Superior temporal gyrus (tissue), 1 donor: Measurements from ENCODE around the gene NIN.
"Not testable (repeated sequence)": the region's sequence is repeated elsewhere in the genome, so short reads cannot be mapped to it uniquely, and the experiment has no call there.

Experiments used
- DNase-seq: peaks from one replicate; pipeline ENCODE4 v3.0.0-alpha.2; 2016; ENCODE audit errors: extremely low spot score

NIN gene

GRCh38 chr14:50816395-50817047 is 14.4 kb downstream of the NIN start:
- no peak for DNase-seq

DNA sequence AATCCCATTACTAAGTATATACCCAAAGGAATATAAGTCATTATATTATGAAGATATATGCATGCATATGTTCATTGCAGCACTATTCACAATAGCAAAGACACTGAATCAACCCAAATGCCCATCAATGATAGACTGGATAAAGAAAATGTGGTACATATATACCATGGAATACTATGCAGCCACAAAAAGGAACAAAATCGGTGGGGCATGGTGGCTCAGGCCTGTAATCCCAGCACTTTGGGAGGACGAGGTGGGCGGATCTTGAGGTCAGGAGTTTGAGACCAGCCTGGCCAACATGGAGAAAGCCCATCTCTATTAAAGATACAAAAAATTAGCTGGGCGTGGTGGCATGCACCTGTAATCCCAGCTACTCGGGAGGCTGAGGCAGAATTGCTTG is 15.4 kb downstream of the NIN start:
- not testable (repeated sequence) for DNase-seq

DNA sequence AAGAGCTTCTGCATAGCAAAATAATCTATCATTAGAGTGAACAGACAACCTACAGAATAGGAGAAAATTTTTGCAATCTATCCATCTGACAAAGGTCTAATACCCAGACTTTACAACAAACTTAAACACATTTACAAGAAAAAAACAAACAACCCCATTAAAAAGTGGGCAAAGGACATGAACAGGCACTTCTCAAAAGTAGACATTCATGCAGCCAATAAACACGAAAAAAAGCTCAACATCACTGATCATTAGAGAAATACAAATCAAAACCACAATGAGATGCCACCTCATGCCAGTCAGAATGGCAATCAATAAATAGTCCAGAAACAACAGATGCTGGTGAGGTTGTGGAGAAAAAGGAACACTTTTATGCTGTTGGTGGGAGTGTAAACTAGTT is 15.9 kb downstream of the NIN start:
- DNase-seq = not testable (repeated sequence)

DNA sequence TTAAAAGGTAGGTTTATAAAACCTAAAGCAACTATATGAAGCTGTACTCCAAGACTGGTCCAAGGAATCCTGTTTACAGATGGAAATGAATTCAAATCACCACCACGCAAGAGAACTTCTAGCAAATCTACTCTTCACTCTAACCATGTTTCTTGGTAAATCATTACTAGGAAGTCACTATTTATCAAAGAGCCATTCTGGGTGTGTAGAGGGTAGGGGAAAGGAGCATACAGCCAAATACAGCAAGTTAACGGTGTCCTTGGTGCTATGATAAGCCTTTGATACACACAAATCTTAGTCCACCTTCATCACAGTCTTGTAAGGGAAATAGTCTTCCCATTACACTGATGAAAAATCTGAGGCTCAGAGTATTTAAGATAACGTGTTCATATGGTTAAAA is 16.8 kb downstream of the NIN start:
- no peak for DNase-seq

DNA sequence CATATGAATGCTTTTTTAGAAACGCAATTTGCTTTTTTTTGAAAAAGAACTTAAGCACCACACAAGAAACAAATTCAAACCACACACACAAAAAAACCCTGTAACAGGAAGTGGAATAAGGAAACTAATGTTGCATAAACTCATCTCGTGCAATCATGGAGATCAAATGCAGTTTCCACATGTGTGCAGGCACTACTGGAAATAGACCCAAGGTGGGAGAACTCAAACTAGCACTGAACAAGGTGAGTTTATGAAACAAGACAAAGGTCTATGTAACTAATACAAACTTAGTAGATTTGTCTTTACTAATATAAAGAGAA is 17.5 kb downstream of the NIN start:
- DNase-seq = no peak

DNA sequence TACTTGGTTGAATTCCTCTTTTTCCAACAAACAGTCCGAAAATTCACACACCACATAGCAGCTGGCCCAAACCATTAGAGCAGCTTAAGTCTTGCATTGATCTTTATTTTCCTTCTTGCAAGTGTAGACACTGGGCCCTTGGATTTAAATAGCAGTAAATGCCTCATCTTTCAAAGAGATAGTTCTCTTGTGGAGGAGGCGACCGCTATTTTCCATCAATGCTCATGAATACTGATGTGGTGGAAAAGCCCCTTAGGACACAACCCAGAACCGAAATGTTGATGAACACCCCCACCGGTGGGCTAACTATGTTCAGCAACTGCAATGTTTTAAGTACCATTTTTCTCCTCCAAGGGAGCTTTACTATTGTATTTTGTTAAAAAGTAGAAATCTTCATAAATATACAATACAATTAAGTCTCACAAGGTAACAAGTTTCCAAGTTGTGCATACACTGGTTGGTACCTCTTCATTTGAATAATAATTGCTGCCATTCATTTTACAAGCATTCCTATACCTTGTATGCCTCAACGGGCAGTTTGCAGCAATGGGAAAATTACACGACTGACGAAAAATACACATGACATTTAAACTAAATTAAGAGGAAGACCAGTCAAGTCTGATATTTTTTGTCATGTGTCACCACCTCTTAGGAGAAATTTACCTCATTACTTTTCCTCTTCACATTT is 18.0 kb downstream of the NIN start:
- no peak for DNase-seq

- no peak for DNase-seq
Observed at GRCh38 chr14:50812180-50812579, 18.8 kb downstream of the NIN start.

DNA sequence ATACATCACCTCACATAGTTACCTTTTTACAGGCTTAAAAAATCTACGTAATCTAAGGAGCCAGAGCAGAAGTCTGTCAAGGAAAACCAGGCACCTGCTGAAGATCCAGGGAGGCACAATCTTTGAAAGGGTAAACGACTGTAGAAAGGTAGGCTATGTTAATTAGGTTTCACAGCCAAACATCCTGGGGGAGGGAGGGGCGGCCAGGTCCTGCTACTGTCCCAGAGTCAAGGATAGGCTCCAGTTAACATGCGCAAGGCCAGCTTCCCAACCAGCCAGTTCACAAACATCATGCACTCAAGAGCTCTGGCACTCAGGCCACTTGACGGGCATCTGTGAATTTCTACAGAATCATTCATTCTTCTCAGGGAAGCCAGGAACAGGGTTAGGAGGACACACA is 22.9 kb downstream of the NIN start:
- no peak for DNase-seq

DNA sequence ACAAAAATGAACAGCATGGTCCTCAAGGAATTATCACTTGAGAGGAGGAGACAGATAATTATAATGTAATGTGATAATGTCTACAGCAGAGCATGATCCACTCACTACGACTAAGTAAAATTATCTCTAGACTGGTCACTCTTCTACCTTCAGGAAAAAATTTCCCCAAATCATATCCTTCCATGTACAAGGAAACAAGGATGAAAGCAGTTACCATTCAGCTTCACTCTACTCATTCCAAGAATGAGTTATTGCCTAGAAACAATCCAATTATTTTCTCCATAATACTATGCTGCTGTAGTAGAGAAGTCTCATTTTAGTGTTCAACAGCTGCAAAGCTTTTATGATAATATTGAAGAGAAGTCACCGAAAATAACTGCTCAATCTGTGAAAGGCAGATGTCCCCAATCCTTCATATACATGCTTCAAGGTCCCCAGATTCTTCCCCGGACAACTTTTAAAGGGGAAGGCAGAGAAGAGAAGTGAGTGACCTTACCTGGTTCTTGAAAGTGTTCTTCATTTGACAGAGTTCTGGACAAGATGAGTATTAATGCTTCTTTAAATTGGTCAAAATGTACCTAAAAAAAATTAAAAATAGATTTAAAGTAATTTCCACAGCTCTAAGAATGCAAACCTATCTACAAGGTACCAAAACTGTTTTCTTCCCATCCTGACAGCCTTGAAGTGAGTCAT is 24.6 kb downstream of the NIN start:
- no peak for DNase-seq

DNA sequence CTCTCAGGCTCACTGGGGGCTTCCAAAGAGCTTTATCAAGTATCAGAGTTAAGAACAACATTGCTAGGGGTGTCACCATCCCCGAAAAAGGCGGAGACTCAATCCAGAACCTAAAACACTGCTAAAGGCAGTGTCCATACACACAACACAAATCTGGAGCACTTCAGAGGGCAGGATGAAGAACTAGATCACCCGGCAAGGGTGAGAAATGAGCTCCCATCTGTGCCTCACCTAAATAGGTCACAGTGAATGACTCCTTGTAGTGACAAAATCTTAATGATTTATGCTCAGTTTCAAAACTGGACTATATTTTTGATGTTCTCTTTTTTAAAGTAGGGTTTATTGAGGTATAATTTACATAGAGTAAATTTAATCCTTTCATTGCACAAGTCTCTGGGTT is 25.6 kb downstream of the NIN start:
- DNase-seq = no peak

DNA sequence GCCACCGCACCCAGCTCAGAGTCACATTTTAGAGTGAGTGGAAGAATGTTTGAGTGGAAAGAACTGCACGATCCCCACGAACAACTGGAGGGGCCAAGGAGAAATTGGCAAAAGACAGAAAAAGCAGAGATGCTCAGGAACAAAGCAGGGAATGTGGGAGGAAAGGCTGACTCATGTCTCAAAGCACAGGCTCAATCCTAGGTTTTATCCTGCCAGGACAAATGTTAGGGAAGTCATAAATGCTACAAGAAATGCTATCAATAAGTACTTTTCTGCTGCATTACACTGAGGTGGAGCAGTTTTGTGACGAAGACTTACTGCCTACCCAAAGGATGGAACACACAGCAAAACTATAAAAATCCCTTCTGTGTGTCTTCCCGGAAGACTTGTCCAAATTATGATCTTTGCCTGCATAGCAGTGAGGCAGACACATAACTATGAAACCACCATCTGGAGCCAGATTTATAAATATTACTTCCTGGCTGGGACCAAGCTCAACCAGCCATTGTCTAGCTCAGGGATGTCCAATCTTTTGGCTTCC is 26.7 kb downstream of the NIN start:
- peak; percentile 62 for DNase-seq

GRCh38 chr14:50801706-50802105 is 29.3 kb downstream of the NIN start:
- no peak for DNase-seq

- DNase-seq = no peak
Observed at GRCh38 chr14:50800032-50800431, 30.9 kb downstream of the NIN start.

GRCh38 chr14:50798048-50798421 is 32.9 kb downstream of the NIN start:
- DNase-seq = no peak

DNA sequence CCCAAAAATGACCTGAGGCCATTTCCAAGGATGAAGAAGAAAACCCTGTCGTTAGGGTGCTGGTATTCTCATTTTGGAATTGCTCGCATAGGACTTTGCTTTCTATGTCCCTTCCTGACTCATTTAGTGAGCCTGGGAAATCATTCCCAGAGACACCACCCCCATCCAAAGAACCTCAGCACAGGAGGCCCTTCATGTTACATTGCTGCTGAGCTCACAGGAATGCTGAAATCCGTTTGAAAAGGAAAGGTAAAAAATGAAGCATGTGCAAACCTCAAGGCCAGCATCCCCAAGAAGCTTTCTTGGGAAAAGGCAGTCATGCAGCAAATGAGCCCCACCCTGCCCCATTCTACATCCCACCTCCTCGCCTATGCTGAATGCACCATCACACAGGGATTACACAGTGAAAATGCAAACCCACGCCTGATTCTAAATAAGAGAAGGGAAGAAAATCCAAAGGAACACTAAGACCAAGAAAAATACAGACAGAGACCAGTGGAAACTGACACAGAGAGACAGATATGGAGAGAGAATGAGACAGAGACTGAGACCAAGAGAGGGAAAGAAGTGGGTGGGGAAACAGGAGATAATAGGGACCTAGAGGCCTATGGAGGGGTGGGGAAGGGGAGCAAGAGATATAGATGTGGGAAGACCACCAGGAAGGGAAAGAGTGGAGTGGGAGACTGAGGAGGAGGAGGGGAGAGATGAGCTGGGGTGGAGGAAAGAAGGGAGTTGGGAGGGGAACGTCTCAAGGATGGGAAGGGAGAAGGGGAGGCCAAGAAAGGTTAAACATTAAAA is 33.5 kb downstream of the NIN start:
- no peak for DNase-seq

GRCh38 chr14:50796390-50796789 is 34.6 kb downstream of the NIN start:
- no peak for DNase-seq

GRCh38 chr14:50795909-50796308 is 35.1 kb downstream of the NIN start:
- DNase-seq = no peak

GRCh38 chr14:50795142-50795541 is 35.8 kb downstream of the NIN start:
- no peak for DNase-seq

- no peak for DNase-seq
Observed at GRCh38 chr14:50794068-50794645, 36.8 kb downstream of the NIN start.

DNA sequence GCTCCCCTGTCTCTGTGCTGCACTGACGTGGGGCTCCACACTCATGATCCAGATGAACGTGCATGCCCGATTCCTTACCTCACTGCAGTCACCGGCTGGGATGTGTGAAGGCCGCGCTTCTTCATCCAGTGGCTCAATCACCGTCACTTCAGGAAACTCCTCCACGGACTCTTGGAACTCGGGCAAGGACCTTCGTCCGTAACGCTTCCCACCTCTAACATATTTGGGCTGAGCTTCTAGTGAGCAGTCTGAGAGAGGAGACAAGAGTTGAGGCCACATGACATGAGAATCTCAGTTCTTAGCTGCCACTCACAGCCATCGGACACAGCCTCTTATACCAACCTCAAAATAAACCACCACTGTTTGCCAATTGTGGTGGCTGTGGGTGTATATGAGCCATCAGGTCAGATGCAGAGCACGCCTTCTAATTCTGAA is 38.3 kb downstream of the NIN start:
- DNase-seq = no peak

DNA sequence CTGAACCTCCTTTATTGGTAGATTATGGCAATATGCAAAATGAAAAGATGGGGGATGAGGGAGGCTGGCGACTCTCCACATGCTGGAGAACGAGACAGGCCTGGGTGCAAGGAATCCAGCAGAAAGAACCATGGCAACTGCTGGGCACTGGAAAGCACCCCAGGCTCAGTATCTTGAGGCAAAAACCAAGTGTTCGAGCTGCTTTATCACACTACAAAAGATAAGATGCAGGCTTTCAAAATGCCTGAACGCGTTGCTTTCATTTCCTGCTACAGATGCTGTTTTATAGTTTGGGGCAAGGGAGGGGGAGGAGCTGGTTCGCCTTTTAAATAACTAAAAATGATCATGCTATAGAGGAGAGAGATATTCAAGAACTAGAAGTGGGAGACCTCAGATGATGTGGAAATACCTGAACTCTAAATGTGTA is 38.9 kb downstream of the NIN start:
- DNase-seq = no peak

DNA sequence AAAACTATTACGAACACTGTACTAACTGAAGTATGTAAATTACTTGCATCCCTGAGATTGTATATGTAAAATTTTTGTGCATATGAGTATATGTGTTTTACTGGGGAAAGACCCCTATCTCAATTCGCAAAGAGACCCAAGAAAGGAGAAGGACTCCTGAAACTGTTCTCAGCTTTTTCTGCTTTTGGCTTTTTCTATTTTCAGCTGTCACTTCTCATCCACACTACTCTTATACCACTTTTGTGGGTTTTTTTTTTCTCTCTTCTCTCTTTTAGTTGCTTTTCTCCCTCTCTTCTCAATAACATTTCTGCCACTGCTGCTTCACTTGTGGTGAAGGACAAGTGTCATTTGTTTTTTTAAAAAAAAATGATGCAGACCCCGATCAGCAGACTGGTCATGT is 39.8 kb downstream of the NIN start:
- DNase-seq = no peak
